IMR-90 (cell line): ENCODE results near the gene DICER1.

Experiments
- CTCF ChIP-seq: conservative IDR thresholded peaks from 2 replicates; pipeline ENCODE4 v1.5.1; 2012; ENCODE audit warnings: mild to moderate bottlenecking, low read depth, low read length, improper control_type of control experiment
- POLR2A ChIP-seq: IDR thresholded peaks from 2 replicates; pipeline ENCODE4 v1.6.1; 2012; ENCODE audit warnings: mild to moderate bottlenecking, low read depth, low read length
- RFX5 ChIP-seq: IDR thresholded peaks from 2 replicates; pipeline ENCODE4 v1.8.0; 2012; ENCODE audit warnings: low read depth, mild to moderate bottlenecking, low read length, moderate library complexity
- USF2 ChIP-seq: fragments of 150-350 bp; IDR thresholded peaks from 2 replicates; pipeline ENCODE4 v1.6.1; 2017; ENCODE audit warnings: mild to moderate bottlenecking, antibody characterized with exemption, low read length, low read depth

GRCh38 chr14:95144849-95145248 lies 12.5 kb downstream of the DICER1 start:
- TF ChIP-seq CTCF = no peak
- no peak for TF ChIP-seq POLR2A
- TF ChIP-seq USF2 = no peak
- no peak for TF ChIP-seq RFX5
